GM21360 (cell line): ENCODE measurements around the gene CHST13.
"Not testable (repeated sequence)": the region's sequence is repeated elsewhere in the genome, so short reads cannot be mapped to it uniquely, and the experiment has no call there.

Source experiments
- ATAC-seq: cut with Tn5 transposase; IDR thresholded peaks from one replicate; pipeline ENCODE4 v1.9.1; 2021; ENCODE audit warnings: mild to moderate bottlenecking, moderate library complexity; ENCODE audit not compliant: unreplicated experiment

Gene CHST13

GRCh38 chr3:126524429-126524988 is 554 bp downstream of the CHST13 start:
- ATAC-seq, result no peak

- no peak for ATAC-seq
Observed at GRCh38 chr3:126525091-126525852, 1.3 kb downstream of the CHST13 start.

- ATAC-seq, result no peak
Observed at GRCh38 chr3:126525853-126526667, 2.1 kb downstream of the CHST13 start.

GRCh38 chr3:126526668-126527005 is 2.7 kb downstream of the CHST13 start:
- ATAC-seq, result no peak

GRCh38 chr3:126527006-126527405 is 3.1 kb downstream of the CHST13 start:
- no peak for ATAC-seq

- no peak for ATAC-seq
Observed at GRCh38 chr3:126527455-126528211, 3.7 kb downstream of the CHST13 start.

GRCh38 chr3:126528419-126528799 is 4.5 kb downstream of the CHST13 start:
- ATAC-seq, result no peak

GRCh38 chr3:126528800-126529541 is 5.0 kb downstream of the CHST13 start:
- ATAC-seq, result no peak

GRCh38 chr3:126529585-126530170 is 5.7 kb downstream of the CHST13 start:
- no peak for ATAC-seq

- no peak for ATAC-seq
Observed at GRCh38 chr3:126530171-126531050, 6.5 kb downstream of the CHST13 start.

GRCh38 chr3:126531051-126531330 is 7.0 kb downstream of the CHST13 start:
- ATAC-seq, result no peak

GRCh38 chr3:126533506-126533905 is 9.6 kb downstream of the CHST13 start:
- ATAC-seq, result no peak

- ATAC-seq, result not testable (repeated sequence)
Observed at GRCh38 chr3:126534716-126535115, 10.8 kb downstream of the CHST13 start.

- no peak for ATAC-seq
Observed at GRCh38 chr3:126535636-126536035, 11.7 kb downstream of the CHST13 start.

- no peak for ATAC-seq
Observed at GRCh38 chr3:126536126-126536525, 12.2 kb downstream of the CHST13 start.

GRCh38 chr3:126537116-126537729 is 13.3 kb downstream of the CHST13 start:
- no peak for ATAC-seq

- no peak for ATAC-seq
Observed at GRCh38 chr3:126537730-126538281, 13.9 kb downstream of the CHST13 start.

- ATAC-seq, result no peak
Observed at GRCh38 chr3:126538316-126538715, 14.4 kb downstream of the CHST13 start.

- no peak for ATAC-seq
Observed at GRCh38 chr3:126538966-126539365, 15.0 kb downstream of the CHST13 start.
